Body of pancreas (tissue), 4 donors: Measurements from ENCODE around the gene CHRDL2.

Experiments used
- POLR2A ChIP-seq, 3 donors: fragments of 450-650 bp; IDR thresholded peaks; one replicate each; pipeline ENCODE4 v1.6.1; 2016; ENCODE audit warnings: antibody characterized with exemption in 3 of 3, mild to moderate bottlenecking in 2 of 3
- TF ChIP-seq, protein P1 (sequence below), 7 experiments: fragments of 450-650 bp in 4 of 7; fragments of 200-600 bp in 3 of 7; sonication (generic) in 3 of 7; IDR thresholded peaks; one replicate each; pipeline ENCODE4 v1.5.1; 2016 to 2019; ENCODE audit warnings: antibody characterized with exemption in 7 of 7

DNA sequence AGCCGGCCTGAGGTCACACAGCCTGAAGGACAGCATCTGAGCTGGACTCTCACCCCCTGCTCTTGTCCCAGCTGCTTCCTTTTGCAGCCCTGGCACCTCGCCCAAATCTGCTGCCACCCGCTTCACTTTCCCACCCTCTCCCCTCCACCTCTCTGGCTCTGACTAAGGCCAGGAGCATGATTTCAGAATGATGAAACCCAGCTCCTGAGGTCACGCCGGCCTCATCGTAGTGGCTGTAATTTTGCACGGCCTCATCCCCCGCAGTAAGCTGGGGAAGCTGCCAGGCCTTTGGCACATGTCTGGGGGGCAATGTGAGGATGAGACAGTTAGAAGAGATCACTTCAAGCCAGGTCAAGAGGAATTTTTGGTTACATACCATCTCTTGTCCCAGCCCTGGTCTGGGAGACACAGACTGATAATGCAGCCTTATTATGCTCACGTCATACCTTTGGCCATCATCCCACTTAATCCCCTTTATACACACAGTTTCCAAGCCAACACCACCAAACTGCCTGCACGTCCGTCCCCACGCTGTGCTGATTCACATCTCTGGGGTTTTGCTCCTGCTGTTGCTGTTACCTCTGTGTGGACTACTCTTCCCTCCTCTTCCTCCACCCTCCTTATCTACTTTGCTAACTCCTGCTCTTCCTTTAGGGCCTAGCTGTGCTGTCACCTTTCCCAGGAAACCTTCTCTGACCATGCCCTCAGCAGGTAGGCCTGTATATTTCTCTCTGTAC is 58.1 kb downstream of the CHRDL2 start:
- TF ChIP-seq, protein P1, sequence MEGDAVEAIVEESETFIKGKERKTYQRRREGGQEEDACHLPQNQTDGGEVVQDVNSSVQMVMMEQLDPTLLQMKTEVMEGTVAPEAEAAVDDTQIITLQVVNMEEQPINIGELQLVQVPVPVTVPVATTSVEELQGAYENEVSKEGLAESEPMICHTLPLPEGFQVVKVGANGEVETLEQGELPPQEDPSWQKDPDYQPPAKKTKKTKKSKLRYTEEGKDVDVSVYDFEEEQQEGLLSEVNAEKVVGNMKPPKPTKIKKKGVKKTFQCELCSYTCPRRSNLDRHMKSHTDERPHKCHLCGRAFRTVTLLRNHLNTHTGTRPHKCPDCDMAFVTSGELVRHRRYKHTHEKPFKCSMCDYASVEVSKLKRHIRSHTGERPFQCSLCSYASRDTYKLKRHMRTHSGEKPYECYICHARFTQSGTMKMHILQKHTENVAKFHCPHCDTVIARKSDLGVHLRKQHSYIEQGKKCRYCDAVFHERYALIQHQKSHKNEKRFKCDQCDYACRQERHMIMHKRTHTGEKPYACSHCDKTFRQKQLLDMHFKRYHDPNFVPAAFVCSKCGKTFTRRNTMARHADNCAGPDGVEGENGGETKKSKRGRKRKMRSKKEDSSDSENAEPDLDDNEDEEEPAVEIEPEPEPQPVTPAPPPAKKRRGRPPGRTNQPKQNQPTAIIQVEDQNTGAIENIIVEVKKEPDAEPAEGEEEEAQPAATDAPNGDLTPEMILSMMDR (IDR thresholded peaks at IDR 0.05) = no peak
- no peak for TF ChIP-seq POLR2A (IDR thresholded peaks at IDR 0.05)
